Measurements from ENCODE around the gene PLAC8L1. TPM values are rescaled to one million over a fixed set of nuclear protein-coding genes. Genes with fewer than 3 reads are reported as not detected.
"Not testable (repeated sequence)": the region's sequence is repeated elsewhere in the genome, so short reads cannot be mapped to it uniquely, and the experiment has no call there.

The PLAC8L1 gene
- total RNA-seq, 1 donor from 2014 or later = 2.4 TPM

DNA sequence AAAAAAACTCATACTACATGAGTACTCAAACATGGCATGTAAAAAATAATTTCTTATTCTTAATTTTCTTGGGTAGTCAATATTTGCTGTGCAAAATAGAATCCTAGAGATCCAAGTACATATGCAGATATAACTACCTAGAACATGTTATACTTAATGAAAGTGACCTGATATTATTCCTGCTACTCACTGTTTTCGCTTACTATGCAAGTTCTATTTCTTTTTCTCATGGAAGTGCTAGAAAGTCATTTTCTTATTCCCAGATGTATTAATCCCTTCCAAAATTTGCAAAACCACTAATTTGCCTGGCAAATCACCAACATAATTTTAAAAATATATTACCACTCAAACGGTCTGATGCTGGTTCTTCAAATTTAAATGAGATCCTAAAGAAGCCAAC is 19.2 kb upstream of the PLAC8L1 start:
- H3K9me3 Mint-ChIP-seq = no peaks in the 10 kb centered on the region
- H3K36me3 Mint-ChIP-seq = peaks cover 49% of the 10 kb centered on the region
- no peak overlapping the region for H3K4me3 Mint-ChIP-seq
- TF ChIP-seq CTCF (conservative IDR thresholded peaks at IDR 0.05) = no peak
- no peak overlapping the region for H3K27ac Mint-ChIP-seq
- H3K27me3 Mint-ChIP-seq = no peaks in the 10 kb centered on the region
- no peaks in the 10 kb centered on the region for H3K4me1 Mint-ChIP-seq (ENCODE audit: unreplicated experiment)
- DNase-seq (ENCODE audit: extremely low spot score, unreplicated experiment) = no peak

DNA sequence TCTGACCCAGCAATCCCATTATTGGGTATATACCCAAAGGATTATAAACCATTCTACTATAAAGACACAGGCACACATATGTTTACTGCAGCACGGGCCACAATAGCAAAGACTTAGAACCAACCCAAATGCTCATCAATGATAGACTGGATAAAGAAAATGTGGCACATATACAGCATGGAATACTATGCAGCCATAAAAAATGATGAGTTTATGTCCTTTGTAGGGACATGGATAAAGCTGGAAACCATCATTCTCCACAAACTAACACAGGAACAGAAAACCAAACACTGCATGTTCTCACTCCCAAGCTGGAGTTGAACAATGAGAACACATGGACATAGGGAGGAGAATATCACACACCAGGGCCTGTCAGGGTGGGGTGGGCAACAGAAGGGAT is 16.1 kb upstream of the PLAC8L1 start:
- H3K27me3 Mint-ChIP-seq; H3K4me3 Mint-ChIP-seq; DNase-seq (ENCODE audit: extremely low spot score, unreplicated experiment); H3K9me3 Mint-ChIP-seq; H3K27ac Mint-ChIP-seq; H3K4me1 Mint-ChIP-seq (ENCODE audit: unreplicated experiment): not testable (repeated sequence)
- peaks cover 66% of the 10 kb centered on the region for H3K36me3 Mint-ChIP-seq

- DNase-seq (ENCODE audit: extremely low spot score, unreplicated experiment) = no peak
- Mint-ChIP-seq H3K36me3 (peaks cover 61% of the 10 kb centered on the region), H3K27me3 (no peaks in the 10 kb centered on the region), H3K4me1 (ENCODE audit: unreplicated experiment) (no peaks in the 10 kb centered on the region), H3K9me3 (no peaks in the 10 kb centered on the region), H3K27ac (no peak overlapping the region), H3K4me3 (no peak overlapping the region)
- TF ChIP-seq CTCF (conservative IDR thresholded peaks at IDR 0.05) = no peak
These were observed 12.9 kb upstream of the PLAC8L1 start for GRCh38 chr5:146118322-146118721.

DNA sequence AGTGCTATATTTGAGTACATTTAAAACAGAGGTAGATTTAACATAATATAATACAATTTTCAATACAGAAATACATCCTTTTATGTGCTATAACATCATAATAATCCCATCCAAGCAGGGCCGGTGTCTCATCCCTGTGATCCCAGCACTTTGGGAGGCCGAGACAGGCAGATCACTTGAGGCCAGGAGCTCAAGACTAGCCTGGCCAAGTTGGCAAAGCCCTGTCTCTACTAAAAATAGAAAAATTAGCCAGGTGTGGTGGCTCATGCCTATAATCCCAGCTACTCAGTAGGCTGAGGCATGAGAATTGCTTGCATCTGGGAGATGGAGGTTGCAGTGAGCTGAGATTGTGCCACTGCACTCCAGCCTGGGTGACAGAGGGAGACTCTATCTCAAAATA is 11.8 kb upstream of the PLAC8L1 start:
- H3K9me3 Mint-ChIP-seq; H3K27ac Mint-ChIP-seq; H3K27me3 Mint-ChIP-seq; DNase-seq (ENCODE audit: extremely low spot score, unreplicated experiment); H3K4me1 Mint-ChIP-seq (ENCODE audit: unreplicated experiment); H3K4me3 Mint-ChIP-seq: not testable (repeated sequence)
- H3K36me3 Mint-ChIP-seq = peaks cover 54% of the 10 kb centered on the region

- Mint-ChIP-seq H3K4me1 (ENCODE audit: unreplicated experiment) (no peaks in the 10 kb centered on the region), H3K4me3 (no peak overlapping the region), H3K9me3 (no peaks in the 10 kb centered on the region), H3K27me3 (no peaks in the 10 kb centered on the region), H3K27ac (no peak overlapping the region), H3K36me3 (peaks cover 47% of the 10 kb centered on the region)
- TF ChIP-seq CTCF (conservative IDR thresholded peaks at IDR 0.05) = no peak
- no peak for DNase-seq (ENCODE audit: extremely low spot score, unreplicated experiment)
These were observed 11.0 kb upstream of the PLAC8L1 start for GRCh38 chr5:146116361-146116760.

DNA sequence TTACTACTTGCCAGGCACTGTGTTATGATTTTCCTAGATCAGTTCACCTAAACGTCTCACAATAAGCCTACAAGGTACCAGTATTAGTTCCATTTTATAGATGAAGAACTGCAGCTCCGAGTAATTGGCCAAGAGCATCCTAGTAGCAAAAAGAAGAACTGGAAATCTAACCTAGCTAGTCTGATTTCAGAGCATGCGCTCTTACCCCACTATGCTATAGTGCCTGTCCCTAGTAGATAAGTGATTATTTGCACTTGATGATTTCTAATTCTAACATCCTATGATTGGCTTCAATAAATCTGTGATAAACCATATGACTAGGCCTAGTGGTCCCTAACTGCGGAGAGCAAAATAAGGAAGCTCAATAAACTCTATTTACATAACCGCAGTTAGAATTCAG is 7.1 kb upstream of the PLAC8L1 start:
- Mint-ChIP-seq H3K4me3 (no peak overlapping the region), H3K36me3 (peaks cover 15% of the 10 kb centered on the region), H3K9me3 (no peaks in the 10 kb centered on the region), H3K27ac (no peak overlapping the region), H3K27me3 (no peaks in the 10 kb centered on the region), H3K4me1 (ENCODE audit: unreplicated experiment) (no peaks in the 10 kb centered on the region)
- no peak for TF ChIP-seq CTCF (conservative IDR thresholded peaks at IDR 0.05)
- no peak for DNase-seq (ENCODE audit: extremely low spot score, unreplicated experiment)

- no peak for TF ChIP-seq CTCF (conservative IDR thresholded peaks at IDR 0.05)
- Mint-ChIP-seq H3K27me3 (no peaks in the 10 kb centered on the region), H3K36me3 (peaks cover 11% of the 10 kb centered on the region), H3K27ac (no peak overlapping the region), H3K4me3 (no peak overlapping the region), H3K9me3 (no peaks in the 10 kb centered on the region), H3K4me1 (ENCODE audit: unreplicated experiment) (no peaks in the 10 kb centered on the region)
- no peak for DNase-seq (ENCODE audit: extremely low spot score, unreplicated experiment)
These were observed 6.0 kb upstream of the PLAC8L1 start for GRCh38 chr5:146111409-146111808.

Data from type B pancreatic cell (in vitro differentiated cells).